ENCODE measurements around the gene CEP63.

CEP63 gene

DNA sequence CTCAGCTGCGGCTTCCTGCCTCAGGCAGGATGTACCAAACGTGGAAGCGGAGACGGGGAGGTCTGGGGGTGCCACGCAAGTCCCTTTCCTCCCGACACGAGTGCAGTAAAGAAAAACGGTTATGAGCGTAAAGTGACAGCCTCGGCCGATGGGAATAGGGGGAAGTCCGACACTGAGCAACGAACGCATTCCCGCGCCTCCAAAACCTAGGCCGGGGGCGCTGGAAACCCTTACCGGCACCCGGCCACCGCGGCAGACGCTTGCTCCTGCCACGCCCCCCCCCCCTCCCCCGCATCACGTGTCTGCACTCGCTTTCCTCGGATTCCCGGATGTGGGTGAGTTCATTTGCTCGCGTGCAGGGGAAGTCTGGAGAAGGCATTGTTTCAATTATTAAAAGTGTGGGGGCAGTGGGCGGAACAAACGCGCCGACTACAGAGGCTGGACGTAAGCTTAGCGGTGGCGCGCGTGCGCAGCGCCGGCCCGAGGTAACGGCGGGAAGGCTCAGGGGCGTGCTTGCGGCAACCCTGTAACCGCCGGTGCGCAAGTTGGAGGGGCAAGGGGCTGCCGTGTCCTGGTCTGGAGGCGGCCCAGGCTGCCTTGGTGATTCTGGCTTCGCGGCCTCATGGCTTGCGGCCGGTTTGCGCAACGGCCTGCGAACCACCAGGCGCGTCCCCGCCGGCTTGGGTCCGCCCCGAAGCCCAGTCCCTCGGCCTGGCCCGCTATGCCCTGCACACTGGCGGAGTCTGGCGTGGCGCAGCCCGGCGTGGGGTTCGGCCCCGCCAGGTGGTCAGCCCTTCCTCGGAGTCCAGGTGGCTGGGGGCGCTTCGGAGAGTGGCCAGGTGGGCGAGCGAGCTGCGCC, at the start of gene CEP63, which contains the start of gene ANAPC13:
TSS of gene CEP63 (plus strand) at position 340 of the 859 bp plus-strand sequence. CDS start 9,264 bp downstream, outside the sequence.
TSS of gene ANAPC13 (minus strand) at position 268 of the 859 bp plus-strand sequence. CDS start 3,081 bp downstream, outside the sequence.
- peak; percentile 82 for DNase-seq (ENCODE audit: low read depth)

DNA sequence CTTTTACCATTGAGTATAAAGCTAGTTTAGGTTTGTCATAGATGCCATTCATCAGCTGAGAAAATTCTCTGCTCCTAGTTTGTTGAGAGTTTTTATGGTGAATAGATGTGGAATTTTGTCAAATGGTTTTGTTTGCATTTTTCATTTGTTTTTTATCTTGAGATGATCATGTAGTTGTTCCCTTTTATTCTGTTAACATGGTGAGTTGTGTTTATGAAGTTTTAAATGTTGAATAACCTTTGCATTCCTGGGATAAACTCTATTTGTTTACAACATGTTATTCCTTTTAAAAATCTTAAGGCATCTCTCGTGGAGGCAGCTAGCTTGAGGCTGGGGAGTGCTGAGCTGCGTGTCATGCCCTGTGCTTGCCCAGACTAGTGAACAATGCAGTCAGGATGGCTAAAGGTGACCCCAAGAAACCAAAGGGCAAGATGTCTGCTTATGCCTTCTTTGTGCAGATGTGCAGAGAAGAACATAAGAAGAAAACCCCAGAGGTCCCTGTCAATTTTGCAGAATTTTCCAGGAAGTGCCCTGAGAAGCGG, 48.6 kb upstream of the CEP63 start:
- DNase-seq (ENCODE audit: low read depth) = no peak

DNA sequence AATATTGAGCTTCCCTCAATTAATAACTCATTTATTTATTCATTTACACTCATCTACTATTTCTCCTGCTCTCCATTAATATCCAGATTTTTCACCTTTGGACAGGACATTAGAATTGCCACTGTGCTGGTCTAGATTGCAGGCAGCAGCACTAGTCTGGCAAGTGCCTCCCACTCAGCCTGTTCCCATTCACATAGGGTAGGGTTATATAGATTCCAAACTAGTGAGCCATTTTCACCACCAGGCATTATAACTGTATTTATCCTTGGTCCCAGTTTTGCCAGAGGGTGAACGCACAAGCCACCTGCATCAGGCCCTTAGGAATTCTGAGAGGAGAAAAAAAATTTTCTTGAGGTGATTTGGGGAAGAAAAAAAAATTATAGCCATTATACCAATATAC, 44.5 kb upstream of the CEP63 start:
- DNase-seq (ENCODE audit: low read depth) = no peak

DNA sequence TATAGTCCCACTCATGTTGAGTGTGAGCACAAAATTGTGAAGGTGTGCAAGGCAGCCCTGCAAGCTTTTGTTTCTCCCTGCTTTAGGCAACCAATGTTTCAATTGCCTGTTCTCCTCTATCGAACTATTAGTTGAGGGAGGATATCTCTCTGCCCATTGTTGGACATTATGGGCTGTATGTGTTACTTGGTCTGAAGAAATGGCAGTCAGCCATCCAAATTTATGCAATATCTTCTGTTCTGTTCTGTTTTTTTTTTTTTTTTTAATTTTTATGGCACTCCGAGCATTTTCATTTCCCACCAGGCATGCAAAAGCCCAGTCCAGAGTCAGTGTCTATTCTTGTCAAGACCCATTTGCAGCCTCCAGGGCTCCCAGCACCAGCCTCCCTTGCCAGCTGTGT, 44.0 kb upstream of the CEP63 start:
- DNase-seq (ENCODE audit: low read depth) = no peak

DNA sequence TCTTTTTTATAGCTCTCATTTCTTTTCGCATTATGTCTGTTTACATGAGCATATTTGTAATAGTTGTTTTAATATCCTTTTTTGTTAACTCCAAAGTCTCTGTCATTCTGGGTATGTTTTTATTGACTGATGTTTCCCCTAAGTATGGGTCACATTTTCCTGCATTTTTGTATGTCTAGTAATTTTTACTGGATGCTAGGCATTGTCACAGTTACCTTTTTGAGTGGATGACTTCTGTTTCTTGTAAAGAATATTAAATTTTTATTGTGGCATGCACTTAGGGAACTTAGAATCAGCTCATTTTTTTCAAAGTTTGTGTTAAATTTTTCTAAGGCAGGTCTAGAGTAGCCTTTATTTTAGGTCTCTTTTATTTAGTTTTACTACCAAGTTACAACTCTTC, 40.8 kb upstream of the CEP63 start:
- no peak for DNase-seq (ENCODE audit: low read depth)

DNA sequence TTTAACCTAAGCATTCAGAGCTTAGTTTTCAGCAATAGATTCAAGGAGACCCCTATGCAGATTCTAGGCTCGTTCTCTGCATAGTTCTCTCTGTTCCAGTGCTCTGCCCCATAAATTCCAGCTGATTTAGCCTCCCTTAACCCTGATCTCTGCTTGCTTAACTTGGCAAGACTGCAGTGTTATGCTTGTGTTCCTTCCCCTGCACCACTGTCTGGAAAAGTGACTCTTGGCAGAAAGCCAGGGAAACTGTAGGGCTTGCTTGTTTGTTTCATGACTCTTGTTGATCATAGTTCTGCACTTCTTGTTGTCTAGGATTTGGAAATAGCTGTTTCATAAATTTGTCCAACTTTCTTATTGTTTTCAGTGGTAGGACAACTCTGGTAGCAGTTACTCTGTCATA, 40.2 kb upstream of the CEP63 start:
- no peak for DNase-seq (ENCODE audit: low read depth)

DNA sequence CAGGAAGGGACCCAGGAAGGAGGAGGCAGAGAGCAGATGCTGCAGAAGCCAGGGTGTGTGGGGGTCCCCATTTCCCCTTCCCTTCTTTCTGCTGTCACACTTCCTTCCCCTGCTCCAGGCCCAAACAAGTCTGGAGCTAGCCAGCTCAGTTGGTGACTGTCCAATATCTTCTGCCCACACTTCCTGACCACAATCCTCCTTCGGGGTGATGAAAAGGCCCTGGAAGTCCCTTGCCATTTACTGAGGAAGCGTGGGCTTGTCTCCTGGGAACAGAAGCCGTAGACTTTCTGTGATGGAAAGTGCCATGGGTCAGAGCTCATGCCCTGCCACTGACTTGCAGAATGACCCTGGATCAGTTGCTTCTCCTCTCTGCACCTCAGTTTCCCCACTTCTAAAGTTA, 39.1 kb upstream of the CEP63 start:
- DNase-seq (ENCODE audit: low read depth) = no peak

DNA sequence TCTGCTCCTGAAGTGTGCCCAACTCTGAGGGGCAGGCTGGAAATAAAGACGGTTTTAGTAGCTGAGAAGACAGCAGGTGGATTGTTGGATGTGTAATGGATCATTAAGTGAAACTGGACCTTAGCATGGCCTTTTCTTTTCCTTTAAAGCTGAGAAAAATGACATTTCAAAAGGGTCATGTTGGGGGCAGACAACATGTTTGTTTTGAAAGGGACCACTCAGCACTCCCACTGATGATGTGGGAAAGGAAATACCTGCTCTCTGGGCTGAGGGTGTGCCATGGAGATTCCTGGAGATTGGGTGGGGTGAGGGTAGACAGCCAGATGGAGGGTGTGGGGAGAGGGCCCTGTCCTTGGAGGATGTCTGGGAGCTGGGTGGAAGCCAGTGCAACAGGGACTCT, 38.5 kb upstream of the CEP63 start:
- no peak for DNase-seq (ENCODE audit: low read depth)

DNA sequence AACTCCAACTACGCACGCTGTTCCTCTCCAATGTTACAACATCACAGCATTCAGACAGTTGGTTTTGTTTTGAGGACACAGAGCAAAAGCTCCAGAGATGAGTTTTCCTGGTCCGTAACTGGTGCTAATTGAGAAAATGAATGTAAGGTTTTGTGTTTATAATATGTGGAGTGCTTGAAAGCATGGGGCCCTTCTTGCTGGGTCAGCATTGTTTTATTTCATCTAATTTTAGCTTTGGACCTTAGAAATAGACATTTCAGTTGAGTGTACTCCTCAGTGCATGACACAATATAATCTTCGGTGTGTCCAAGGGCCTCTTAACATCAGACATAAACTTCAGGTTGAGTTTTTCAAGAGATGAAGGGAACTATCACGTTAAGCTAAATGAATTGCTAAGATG, 37.2 kb upstream of the CEP63 start:
- DNase-seq (ENCODE audit: low read depth) = no peak

DNA sequence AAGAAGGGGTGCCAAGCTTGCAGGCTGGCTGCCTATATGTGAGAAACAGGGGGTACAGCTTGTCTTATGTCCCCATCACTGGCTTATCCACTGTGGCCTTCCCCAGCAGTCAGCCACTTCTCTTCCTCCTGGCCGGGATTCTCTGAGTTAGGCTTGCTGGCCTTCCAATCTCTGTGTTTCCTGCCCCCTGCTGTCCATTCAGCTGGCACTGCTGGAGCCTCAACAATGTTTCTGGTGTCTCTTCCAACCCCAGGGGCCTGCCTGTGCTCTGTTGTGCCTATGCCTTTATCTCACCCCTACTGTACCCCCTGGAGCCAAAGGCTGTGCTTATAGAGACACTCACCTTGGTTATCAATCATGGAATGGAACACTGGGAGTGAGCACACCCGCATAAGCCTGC, 36.6 kb upstream of the CEP63 start:
- DNase-seq (ENCODE audit: low read depth) = no peak

DNA sequence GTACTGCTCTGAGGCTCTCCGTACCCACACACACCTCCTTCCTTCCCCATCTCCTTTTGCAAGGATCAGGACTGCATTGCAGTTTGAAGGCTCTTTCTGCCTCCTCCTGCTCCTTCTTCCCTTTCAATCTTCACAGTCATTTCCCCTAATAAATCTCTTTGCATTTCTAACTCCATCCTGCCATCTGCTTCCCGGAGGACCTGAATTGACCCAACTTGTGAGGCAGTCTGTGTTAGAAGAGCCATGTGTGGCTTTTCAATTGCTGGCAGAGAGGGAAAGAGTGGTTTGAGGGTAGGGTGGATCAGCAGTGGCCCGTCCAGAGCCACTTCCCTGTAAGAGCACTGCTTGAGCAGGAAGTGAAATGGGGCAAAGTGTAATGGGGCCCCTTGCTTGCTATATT, 35.9 kb upstream of the CEP63 start:
- DNase-seq (ENCODE audit: low read depth) = no peak

DNA sequence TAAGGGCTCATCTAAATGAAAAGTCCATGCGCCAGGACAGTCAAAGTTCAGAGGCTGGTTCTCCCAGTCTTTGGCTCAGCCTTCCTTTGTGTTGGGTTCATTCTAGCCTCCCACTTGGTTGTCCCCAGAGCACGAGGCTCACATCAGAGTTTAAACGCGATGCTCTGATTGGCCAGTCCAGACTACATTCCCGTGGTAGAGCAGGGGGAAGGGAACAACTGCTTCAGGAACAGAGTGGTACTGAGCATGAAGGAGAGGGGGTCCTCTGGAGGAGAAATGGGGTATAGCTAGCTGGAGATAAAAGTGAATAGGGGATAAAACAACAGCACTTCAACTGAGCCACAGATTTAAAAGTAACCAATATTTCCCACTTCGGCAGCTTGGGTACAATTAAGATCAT, 32.2 kb upstream of the CEP63 start:
- DNase-seq (ENCODE audit: low read depth) = no peak

DNA sequence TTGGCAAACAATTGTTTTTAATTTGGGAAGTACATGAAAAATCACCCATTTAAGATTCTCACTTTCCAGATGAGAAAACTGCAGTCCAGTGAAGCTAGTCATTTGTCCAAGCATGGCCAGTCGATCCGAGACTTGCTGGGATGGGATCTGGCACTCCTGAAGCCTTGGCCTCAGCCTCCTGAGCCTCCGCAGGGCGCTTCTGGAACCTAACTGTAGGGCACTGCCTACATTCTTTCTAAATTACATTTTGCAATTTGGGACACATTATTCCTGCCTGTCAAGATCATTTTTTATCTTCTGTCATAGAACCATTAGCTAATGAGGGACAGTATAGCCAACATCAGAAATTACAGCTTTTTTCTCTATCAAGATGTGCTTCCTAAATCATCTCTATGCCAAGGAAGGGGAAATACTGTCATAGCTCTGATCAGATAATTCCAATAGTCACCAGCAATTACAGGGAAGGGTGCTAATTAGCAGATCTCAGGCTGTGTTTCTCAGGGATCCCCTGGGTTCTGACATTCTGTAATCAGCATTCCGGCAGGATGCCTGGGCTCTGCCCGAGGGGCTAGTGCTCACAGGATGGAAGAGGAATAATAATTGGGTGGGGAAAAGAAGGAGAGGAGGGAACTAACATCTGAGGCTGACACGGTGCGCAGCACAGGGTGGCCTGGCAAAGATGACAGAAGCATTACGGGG, 28.3 kb upstream of the CEP63 start:
- no peak for DNase-seq (ENCODE audit: low read depth)

DNA sequence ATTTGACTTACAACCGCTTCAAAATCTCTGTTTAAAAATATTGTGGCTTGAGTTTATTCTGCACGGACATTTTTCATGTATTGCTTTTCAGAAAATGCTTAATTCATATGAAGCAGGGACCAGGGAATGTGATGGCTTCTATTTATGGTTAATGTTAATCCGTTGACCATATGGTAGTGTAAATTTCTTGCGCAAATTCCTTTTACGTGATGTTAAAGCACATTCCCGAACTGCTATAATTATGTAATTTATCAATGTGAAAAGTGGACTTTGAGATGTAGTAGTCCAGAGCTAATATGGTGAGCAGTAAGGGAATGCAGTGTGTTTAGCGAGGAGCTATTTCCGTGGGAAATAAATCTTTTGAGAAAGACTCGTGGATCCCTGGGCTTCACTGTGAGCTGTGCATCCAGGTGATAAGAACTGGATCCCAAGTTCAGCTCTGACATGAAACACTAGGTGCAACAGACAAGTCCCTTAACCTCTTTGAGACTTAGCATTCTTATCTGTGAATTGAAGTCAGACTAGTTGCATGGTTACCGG, 27.4 kb upstream of the CEP63 start:
- DNase-seq (ENCODE audit: low read depth) = no peak

DNA sequence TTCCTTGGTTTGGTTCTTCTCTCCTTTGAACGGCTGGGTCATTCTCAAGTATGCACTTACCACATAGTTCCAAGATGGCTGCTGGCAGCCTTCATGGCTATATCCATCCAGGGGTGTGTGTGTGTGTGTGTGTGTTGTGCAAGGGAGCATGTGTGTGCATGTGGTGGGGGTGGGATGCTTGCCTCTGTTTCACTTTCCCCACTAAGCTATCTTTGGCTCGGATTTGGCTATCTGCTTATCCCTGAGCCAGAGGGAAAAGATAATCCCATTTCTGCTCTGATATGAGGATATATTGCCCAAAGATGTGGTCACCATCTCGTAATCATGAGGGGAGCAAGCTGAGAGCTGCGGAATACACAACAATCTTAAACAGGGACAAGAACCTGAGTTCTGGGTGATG, 26.3 kb upstream of the CEP63 start:
- no peak for DNase-seq (ENCODE audit: low read depth)

DNA sequence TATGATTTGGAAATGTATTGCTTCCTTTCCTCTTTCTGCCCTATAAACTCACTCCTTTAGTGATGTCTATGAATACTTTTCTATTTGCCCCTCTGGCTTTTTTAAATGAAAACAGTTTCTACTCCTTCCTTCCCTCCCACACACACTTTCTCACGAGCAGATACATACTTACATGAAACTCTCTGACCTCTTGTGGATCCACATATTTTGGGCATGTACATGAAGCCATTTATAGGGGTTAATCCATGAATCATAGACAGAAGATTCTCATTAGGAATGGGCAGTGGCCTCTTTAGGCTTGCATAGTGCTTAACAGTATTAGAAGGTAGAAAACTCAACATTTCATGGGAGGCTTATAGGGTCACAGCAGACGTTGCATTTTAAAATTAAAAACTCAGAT, 24.9 kb upstream of the CEP63 start:
- no peak for DNase-seq (ENCODE audit: low read depth)

DNA sequence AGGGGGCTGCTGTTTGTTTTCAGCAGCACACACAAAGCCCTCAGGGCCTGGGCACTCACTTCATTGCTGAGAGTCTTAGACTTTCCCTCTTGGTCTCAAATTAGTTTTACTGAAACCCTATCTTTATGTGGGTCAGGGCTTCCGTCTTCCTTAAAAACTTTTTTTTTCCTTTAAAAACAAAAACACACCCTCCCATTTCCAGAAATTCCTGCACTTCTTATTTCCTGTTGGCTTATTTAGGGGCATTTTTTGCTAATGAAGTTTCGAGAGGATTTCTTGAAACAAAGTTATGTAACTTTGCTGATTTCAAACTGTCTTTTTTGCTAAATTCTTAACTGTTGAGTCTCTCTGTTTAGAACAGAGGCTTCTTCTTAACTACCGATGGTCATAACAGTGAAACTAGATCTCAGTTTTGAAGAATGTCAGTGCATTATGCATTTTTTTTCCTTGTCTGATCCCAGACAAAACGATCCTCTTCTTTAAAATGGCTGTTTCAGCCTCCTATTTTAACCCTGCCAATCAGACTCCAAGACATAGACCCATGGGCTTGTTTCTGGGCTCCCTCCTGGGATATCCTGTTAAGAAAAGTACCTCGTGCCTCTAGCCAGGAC, 23.4 kb upstream of the CEP63 start:
- no peak for DNase-seq (ENCODE audit: low read depth)

DNA sequence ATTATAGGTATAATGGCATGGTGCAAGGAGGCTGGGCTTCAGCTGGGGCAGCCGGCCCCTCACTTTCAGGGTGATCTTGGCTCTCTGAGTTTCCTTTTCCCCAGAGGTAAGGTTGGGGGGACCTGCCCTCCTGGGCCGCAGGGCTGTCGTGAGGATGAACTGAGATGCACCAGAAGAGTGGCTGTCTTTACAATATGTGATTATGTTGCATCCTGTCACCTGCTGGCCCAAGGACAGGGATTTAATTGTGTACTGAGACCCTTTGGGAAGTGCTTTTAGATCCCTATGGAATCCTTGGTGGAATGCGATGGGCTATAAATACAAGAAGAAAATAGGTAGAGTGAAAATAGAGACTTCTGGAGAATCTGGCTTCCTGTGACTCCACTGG, 22.2 kb upstream of the CEP63 start:
- no peak for DNase-seq (ENCODE audit: low read depth)

DNA sequence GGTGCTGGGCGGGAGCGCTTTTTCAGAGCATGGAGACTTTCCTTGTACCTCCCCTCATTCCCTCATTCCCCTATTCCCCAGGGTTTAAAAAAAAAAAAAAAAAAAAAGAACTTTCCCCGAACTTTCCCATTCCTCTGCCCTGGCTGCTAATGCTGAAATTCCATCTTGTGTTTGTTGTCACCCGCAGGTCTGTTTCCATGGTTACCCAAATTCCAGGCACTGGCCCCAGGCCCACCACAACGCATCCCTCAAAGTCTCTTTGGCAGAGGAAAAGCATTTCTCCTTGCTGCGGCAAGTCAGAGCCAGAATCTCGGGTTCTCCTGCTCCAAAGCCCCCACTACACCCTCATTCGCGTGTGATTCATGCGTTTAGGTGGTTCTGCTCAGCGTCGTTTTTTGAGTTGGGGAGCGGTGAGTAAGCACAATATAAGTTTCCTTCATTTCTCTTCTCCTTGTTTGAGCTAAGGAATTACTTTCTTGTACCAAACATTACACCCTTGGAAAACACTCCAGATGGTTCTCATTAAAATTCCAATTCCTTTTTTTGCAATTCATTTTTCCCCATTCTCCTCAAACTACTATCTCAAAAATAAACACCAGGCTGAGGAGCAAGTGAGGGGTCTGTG, 21.7 kb upstream of the CEP63 start:
- DNase-seq (ENCODE audit: low read depth) = no peak

DNA sequence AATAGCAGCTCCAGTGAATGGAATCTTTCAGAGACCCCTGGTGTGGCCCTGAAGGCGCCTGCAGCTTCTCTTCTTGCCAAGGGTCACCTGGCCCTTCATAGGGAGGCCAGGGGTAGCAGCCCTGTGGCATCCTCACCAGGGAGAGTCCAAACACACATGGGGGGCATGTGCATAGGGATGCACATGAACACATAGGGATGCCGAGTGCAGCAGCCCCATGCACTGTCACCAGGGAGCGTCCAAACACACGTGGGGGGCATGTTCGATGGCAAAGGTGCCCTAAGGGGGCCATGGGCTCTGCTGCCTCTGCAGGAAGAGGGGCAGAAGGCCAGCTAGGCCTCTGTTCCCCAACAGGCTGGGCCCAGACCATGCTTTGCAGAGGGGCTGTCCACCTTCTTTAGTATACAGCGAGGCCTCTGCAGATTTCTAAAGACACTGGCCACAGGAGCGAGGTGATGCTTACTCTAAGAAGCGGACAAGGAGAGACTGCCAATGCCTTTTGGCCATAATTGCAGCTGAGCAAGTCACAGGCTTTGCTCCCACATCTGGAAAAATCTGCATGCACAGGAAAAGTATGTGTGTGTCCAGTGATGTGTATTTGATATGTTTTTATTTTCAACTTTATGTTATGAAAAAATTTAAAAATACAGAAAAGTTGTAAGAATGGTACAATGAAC, 21.0 kb upstream of the CEP63 start:
- no peak for DNase-seq (ENCODE audit: low read depth)

DNA sequence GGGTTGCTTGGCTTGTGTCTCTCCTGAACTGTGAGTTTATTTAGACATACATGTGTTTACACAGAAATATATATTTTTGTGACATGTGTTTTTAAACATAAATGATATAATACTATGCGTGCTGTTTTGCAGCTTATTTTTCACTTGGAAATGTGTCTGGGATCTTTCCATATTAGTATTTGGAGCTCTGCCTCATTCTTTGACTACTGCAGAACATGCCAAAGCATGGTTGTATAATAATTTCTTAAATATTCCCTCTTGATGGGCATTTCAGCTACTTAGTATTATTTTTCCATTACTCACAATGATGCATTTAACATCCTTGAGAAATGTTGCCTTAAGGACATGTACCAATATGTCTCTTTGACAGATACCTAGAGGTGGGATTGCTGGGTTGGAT, 19.5 kb upstream of the CEP63 start:
- DNase-seq (ENCODE audit: low read depth) = no peak
